ENCODE measurements around the gene ASCL3. TPM values are rescaled to one million over a fixed set of nuclear protein-coding genes. Genes with fewer than 3 reads are reported as not detected.
A peak's percentile ranks its signal among the peaks of the same experiment; 100 is the strongest.

ASCL3 gene
- total RNA-seq, 1 experiment from 2014 or later = not detected

DNA sequence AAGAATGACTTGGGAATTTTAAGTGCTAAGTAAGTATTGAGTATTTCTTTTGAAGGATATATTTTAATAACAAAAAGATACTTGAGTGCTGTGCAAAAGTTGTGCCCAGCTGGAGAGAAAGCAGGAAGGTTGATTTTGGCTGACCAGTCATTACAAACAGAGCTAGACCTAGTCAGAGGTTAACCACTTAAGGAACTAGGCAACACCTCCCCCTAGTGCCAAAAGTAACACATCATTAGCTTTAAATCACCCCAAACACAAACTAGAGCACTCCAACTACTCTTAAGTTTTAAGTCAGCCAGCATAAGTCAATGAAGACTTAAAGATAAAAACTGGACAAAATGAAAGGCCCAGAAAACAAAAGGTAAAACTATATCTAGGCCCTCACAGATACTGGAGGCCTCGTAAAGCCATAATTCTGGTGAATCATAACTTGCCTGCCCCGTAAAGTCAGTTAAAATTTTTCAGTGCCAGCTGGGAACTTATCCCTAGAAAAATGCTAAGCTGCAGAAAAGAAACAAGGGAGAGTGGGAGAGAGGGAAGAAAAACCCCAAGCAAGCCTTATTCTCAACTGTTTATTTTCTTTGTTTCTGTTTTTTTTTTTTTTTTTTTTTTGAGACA lies 16.8 kb upstream of the ASCL3 start:
- BruUV-seq (replicated peaks) = no TSS peak
- POLR2A ChIA-PET (ENCODE audit: low non-redundant PET) = no interaction called here
- intact Hi-C loops (cut with micrococcal nuclease; ENCODE audit: unreplicated experiment) = loop anchor here (1.0 to 10.0 kb wide), 2 partner anchors 45 to 275 kb away; partner anchors contain the start of genes RPL27A and TRIM66
- no peaks in the 10 kb centered on the region for H3K36me3 ChIP-seq (ENCODE audit: insufficient read depth, low read length, poor library complexity, severe bottlenecking)
- H3K4me3 ChIP-seq (ENCODE audit: low read depth, low read length, poor library complexity, severe bottlenecking) = no peak overlapping the region
- no peaks in the 10 kb centered on the region for H3K27me3 ChIP-seq (replicated peaks; ENCODE audit: insufficient read depth, low read depth, low read length, poor library complexity)
- TF ChIP-seq, protein P1, sequence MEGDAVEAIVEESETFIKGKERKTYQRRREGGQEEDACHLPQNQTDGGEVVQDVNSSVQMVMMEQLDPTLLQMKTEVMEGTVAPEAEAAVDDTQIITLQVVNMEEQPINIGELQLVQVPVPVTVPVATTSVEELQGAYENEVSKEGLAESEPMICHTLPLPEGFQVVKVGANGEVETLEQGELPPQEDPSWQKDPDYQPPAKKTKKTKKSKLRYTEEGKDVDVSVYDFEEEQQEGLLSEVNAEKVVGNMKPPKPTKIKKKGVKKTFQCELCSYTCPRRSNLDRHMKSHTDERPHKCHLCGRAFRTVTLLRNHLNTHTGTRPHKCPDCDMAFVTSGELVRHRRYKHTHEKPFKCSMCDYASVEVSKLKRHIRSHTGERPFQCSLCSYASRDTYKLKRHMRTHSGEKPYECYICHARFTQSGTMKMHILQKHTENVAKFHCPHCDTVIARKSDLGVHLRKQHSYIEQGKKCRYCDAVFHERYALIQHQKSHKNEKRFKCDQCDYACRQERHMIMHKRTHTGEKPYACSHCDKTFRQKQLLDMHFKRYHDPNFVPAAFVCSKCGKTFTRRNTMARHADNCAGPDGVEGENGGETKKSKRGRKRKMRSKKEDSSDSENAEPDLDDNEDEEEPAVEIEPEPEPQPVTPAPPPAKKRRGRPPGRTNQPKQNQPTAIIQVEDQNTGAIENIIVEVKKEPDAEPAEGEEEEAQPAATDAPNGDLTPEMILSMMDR (conservative IDR thresholded peaks at IDR 0.05; ENCODE audit: low read depth, low read length) = peak; percentile 68
- no peak for TF ChIP-seq EZH2 (IDR thresholded peaks at IDR 0.05; ENCODE audit: borderline replicate concordance, low read depth, low read length, poor library complexity, severe bottlenecking)
- no peaks in the 10 kb centered on the region for H3K4me1 ChIP-seq (ENCODE audit: insufficient read depth, low read length, poor library complexity, severe bottlenecking)
- no peaks in the 10 kb centered on the region for H3K9me3 ChIP-seq (ENCODE audit: low read depth, low read length, poor library complexity, severe bottlenecking)
- peak; percentile 66 for DNase-seq (ENCODE audit: low spot score)
- no peak overlapping the region for H3K27ac ChIP-seq (ENCODE audit: low read depth, low read length, poor library complexity, severe bottlenecking)
- CTCF ChIA-PET = interaction anchor here (0.5 to 1.6 kb wide), 9 partner anchors 35 to 697 kb away, joined by 3 to 8 read pairs (median 3); no protein-coding TSS in a partner anchor

DNA sequence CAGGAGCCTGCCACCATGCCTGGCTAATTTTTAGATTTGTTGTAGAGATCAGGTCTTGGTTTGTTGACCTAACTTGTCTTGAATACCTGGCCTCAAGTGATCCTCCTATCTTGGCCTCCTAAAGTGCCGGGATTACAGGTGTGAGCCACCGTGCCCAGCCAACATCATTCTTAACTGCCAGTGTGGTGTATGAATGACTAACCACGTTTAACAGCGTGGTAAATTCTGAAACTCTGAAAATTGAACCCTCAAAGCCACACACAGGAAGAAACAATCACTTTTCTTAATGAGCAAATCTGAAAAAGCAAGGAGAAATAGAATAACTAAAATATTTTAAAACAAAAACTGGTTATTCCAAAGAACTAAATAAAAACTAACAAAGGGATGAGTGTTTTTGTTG lies 14.0 kb upstream of the ASCL3 start:
- TF ChIP-seq, protein P1 (conservative IDR thresholded peaks at IDR 0.05; ENCODE audit: low read depth, low read length) = no peak
- no peak for TF ChIP-seq EZH2 (IDR thresholded peaks at IDR 0.05; ENCODE audit: borderline replicate concordance, low read depth, low read length, poor library complexity, severe bottlenecking)
- H3K36me3 ChIP-seq (ENCODE audit: insufficient read depth, low read length, poor library complexity, severe bottlenecking) = no peaks in the 10 kb centered on the region
- no peak for DNase-seq (ENCODE audit: low spot score)
- H3K27me3 ChIP-seq (replicated peaks; ENCODE audit: insufficient read depth, low read depth, low read length, poor library complexity) = no peaks in the 10 kb centered on the region
- no TSS peak for BruUV-seq (replicated peaks)
- intact Hi-C loops (cut with micrococcal nuclease; ENCODE audit: unreplicated experiment) = no loop called here
- H3K4me1 ChIP-seq (ENCODE audit: insufficient read depth, low read length, poor library complexity, severe bottlenecking) = no peaks in the 10 kb centered on the region
- H3K27ac ChIP-seq (ENCODE audit: low read depth, low read length, poor library complexity, severe bottlenecking) = no peak overlapping the region
- POLR2A ChIA-PET (ENCODE audit: low non-redundant PET) = no interaction called here
- CTCF ChIA-PET = interaction anchor here (0.6 kb wide), 1 partner anchor 25 kb away, joined by 3 read pairs; no protein-coding TSS in a partner anchor
- no peak overlapping the region for H3K4me3 ChIP-seq (ENCODE audit: low read depth, low read length, poor library complexity, severe bottlenecking)
- H3K9me3 ChIP-seq (ENCODE audit: low read depth, low read length, poor library complexity, severe bottlenecking) = no peaks in the 10 kb centered on the region

DNA sequence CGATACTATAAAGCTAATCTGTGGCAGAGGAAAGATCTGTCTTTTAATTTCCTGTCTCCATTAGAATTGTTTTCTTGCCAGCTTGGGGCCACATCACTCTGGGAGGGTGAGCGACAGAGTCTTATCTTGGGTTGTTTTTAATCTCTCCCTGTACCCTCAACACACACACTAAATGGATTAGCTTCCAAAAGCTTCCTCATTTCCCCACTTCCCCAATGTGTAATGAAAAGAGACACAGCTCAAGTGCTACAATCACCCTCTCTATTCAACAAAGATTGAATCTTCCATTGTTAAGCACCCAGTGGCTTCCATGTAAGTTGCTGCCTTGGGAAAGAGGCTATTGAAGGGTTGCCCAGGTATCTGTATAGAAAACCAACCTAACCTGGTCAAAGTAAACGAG lies 6.1 kb upstream of the ASCL3 start:
- POLR2A ChIA-PET (ENCODE audit: low non-redundant PET) = interaction anchor here (0.6 kb wide), 1 partner anchor 99 kb away, joined by 3 read pairs; no protein-coding TSS in a partner anchor
- no peaks in the 10 kb centered on the region for H3K27me3 ChIP-seq (replicated peaks; ENCODE audit: insufficient read depth, low read depth, low read length, poor library complexity)
- no TSS peak for BruUV-seq (replicated peaks)
- H3K4me1 ChIP-seq (ENCODE audit: insufficient read depth, low read length, poor library complexity, severe bottlenecking) = peaks cover 20% of the 10 kb centered on the region
- H3K9me3 ChIP-seq (ENCODE audit: low read depth, low read length, poor library complexity, severe bottlenecking) = no peaks in the 10 kb centered on the region
- intact Hi-C loops (cut with micrococcal nuclease; ENCODE audit: unreplicated experiment) = no loop called here
- CTCF ChIA-PET = no interaction called here
- TF ChIP-seq, protein P1 (conservative IDR thresholded peaks at IDR 0.05; ENCODE audit: low read depth, low read length) = no peak
- TF ChIP-seq EZH2 (IDR thresholded peaks at IDR 0.05; ENCODE audit: borderline replicate concordance, low read depth, low read length, poor library complexity, severe bottlenecking) = no peak
- DNase-seq (ENCODE audit: low spot score) = peak; percentile 62
- H3K36me3 ChIP-seq (ENCODE audit: insufficient read depth, low read length, poor library complexity, severe bottlenecking) = no peaks in the 10 kb centered on the region
- H3K4me3 ChIP-seq (ENCODE audit: low read depth, low read length, poor library complexity, severe bottlenecking) = no peak overlapping the region
- peak overlapping the region; percentile 27 for H3K27ac ChIP-seq (ENCODE audit: low read depth, low read length, poor library complexity, severe bottlenecking)

All from A673 (cell line).